Vagina (tissue), 2 donors: Measurements from ENCODE around the gene ECD.

Source experiments
- CTCF ChIP-seq, 3 experiments: fragments of 450-650 bp in 2 of 3; fragments of 200-600 bp in 1 of 3; sonication (generic) in 1 of 3; IDR thresholded peaks; one replicate each; pipeline ENCODE4 v1.5.1; 2017 to 2019; ENCODE audit warnings: antibody characterized with exemption in 3 of 3, mild to moderate bottlenecking in 2 of 3, moderate library complexity in 2 of 3
- POLR2A ChIP-seq, 2 donors: fragments of 450-650 bp; IDR thresholded peaks; one replicate each; pipeline ENCODE4 v1.6.1; 2017; ENCODE audit warnings: antibody characterized with exemption in 2 of 2, mild to moderate bottlenecking in 2 of 2, moderate library complexity in 2 of 2
- POLR2AphosphoS5 ChIP-seq, 2 donors: sonication (generic); formaldehyde crosslinking; IDR thresholded peaks; one replicate each; pipeline ENCODE4 v1.9.0; 2017; ENCODE audit warnings: antibody characterized with exemption in 2 of 2, mild to moderate bottlenecking in 2 of 2, low read depth in 1 of 2; ENCODE audit not compliant: insufficient read depth in 1 of 2

- TF ChIP-seq CTCF (IDR thresholded peaks at IDR 0.05) (no peak), POLR2A (IDR thresholded peaks at IDR 0.05) (no peak), POLR2AphosphoS5 (IDR thresholded peaks at IDR 0.05; ENCODE audit: insufficient read depth in 1 of 2, low read depth in 1 of 2) (no peak)
Measured at GRCh38 chr10:73134727-73135126, 33.1 kb downstream of the ECD start.
